Suprapubic skin (tissue), 4 donors: ENCODE results near the gene PRSS37. TPM values are rescaled to one million over a fixed set of nuclear protein-coding genes. Genes with fewer than 3 reads are reported as not detected.
"Not testable (repeated sequence)": the region's sequence is repeated elsewhere in the genome, so short reads cannot be mapped to it uniquely, and the experiment has no call there.

ENCODE experiments used
- DNase-seq, 2 donors: peaks; one replicate each; pipeline ENCODE4 v3.0.0-alpha.2; 2019; ENCODE audit warnings: low spot score in 2 of 2
- H3K27ac ChIP-seq: fragments of 200-600 bp; sonication (generic); one replicate; pipeline ENCODE4 v1.5.1; 2019
- H3K27me3 ChIP-seq: fragments of 200-600 bp; sonication (generic); one replicate; pipeline ENCODE4 v1.5.1; 2019
- H3K36me3 ChIP-seq: fragments of 200-600 bp; sonication (generic); one replicate; pipeline ENCODE4 v1.5.1; 2019
- H3K4me1 ChIP-seq: fragments of 200-600 bp; sonication (generic); one replicate; pipeline ENCODE4 v1.5.1; 2019
- H3K4me3 ChIP-seq: fragments of 200-600 bp; sonication (generic); one replicate; pipeline ENCODE4 v1.5.1; 2019; ENCODE audit warnings: mild to moderate bottlenecking
- H3K9me3 ChIP-seq: fragments of 200-600 bp; sonication (generic); one replicate; pipeline ENCODE4 v1.5.1; 2019
- EP300 ChIP-seq: sonication (generic); formaldehyde crosslinking; IDR thresholded peaks from one replicate; pipeline ENCODE4 v1.6.1; 2017; ENCODE audit warnings: antibody characterized with exemption
- POLR2A ChIP-seq, 2 donors: fragments of 450-650 bp; IDR thresholded peaks; one replicate each; pipeline ENCODE4 v1.6.1; 2017; ENCODE audit warnings: antibody characterized with exemption in 2 of 2, mild to moderate bottlenecking in 2 of 2, moderate library complexity in 2 of 2
- POLR2AphosphoS5 ChIP-seq, 3 donors: sonication (generic); formaldehyde crosslinking; IDR thresholded peaks; one replicate each; pipeline ENCODE4 v1.6.1; 2017; ENCODE audit warnings: antibody characterized with exemption in 3 of 3
- WGBS: methylation state at CpG from one replicate; pipeline ENCODE4 v1.1.5; 2018; 5-methylcytosine and 5-hydroxymethylcytosine counted together
- total RNA-seq, 4 donors: library from RNA; depleted of rRNA; stranded (reverse); fragments of >200 nt; gene quantifications; one replicate each; pipeline ENCODE4 v1.1.0, GENCODE V29; 2016
- TF ChIP-seq, protein P1 (sequence below), 2 donors: fragments of 200-600 bp in 1 of 2; fragments of 450-650 bp in 1 of 2; sonication (generic) in 1 of 2; IDR thresholded peaks; one replicate each; pipeline ENCODE4 v1.5.1; 2016 to 2019; ENCODE audit warnings: antibody characterized with exemption in 2 of 2, mild to moderate bottlenecking in 1 of 2, moderate library complexity in 1 of 2

The PRSS37 gene
- total RNA-seq, 4 donors from 2014 or later, result not detected

DNA sequence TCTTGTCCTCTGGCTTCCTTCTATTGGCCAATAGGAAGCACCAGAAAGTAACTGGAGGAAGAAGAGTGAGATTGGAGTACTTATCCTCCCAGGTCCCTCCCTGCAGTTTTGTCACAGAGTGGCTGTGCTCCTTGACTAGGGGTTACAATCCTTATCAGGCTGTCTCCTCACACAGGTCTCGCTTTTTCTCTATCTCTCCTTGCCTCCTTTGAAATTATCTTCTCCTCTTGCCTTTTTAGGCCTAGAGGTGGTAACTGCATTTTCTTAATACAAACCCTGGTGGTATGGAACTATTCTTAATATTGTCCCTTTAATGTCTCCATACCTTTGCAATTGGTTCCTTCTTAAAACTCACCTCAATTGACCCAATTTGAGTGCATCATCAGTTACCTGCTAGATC is 2.7 kb downstream of the PRSS37 start:
- Histone ChIP-seq H3K27me3 (no peaks in the 10 kb centered on the region), H3K9me3 (no peaks in the 10 kb centered on the region), H3K4me3 (no peak overlapping the region), H3K27ac (no peak overlapping the region), H3K36me3 (no peaks in the 10 kb centered on the region), H3K4me1 (no peaks in the 10 kb centered on the region)
- DNase-seq, result no peak
- WGBS, result 83% methylated on average over 1 of the region's 1 CpG
- TF ChIP-seq, protein P1, sequence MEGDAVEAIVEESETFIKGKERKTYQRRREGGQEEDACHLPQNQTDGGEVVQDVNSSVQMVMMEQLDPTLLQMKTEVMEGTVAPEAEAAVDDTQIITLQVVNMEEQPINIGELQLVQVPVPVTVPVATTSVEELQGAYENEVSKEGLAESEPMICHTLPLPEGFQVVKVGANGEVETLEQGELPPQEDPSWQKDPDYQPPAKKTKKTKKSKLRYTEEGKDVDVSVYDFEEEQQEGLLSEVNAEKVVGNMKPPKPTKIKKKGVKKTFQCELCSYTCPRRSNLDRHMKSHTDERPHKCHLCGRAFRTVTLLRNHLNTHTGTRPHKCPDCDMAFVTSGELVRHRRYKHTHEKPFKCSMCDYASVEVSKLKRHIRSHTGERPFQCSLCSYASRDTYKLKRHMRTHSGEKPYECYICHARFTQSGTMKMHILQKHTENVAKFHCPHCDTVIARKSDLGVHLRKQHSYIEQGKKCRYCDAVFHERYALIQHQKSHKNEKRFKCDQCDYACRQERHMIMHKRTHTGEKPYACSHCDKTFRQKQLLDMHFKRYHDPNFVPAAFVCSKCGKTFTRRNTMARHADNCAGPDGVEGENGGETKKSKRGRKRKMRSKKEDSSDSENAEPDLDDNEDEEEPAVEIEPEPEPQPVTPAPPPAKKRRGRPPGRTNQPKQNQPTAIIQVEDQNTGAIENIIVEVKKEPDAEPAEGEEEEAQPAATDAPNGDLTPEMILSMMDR (IDR thresholded peaks at IDR 0.05), result no peak
- TF ChIP-seq POLR2AphosphoS5 (IDR thresholded peaks at IDR 0.05), result no peak
- no peak for TF ChIP-seq POLR2A (IDR thresholded peaks at IDR 0.05)
- TF ChIP-seq EP300, result no peak

DNA sequence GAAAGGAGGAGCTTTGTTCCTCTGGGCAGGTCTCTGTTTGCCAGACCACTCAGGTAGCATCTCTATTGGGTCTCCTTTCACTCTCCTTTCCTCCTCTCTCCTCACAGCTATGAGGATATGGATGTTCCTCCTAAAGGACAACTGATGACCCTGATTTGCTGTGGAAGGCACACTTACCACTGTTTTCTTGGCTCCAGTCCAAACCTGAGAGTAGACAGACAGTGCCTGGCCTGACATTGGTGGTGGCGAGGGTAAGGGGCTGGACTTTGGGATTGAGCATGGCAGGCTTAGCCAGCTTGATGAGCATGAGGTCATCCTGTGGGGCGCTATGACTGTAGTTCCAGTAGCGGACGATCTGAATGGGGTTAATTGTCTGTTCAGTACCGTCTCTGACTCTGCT is 3.6 kb downstream of the PRSS37 start:
- no peaks in the 10 kb centered on the region for H3K4me1 ChIP-seq
- H3K27ac ChIP-seq, result no peak overlapping the region
- no peaks in the 10 kb centered on the region for H3K9me3 ChIP-seq
- no peaks in the 10 kb centered on the region for H3K36me3 ChIP-seq
- H3K27me3 ChIP-seq, result no peaks in the 10 kb centered on the region
- H3K4me3 ChIP-seq, result no peak overlapping the region
- WGBS, result 86% methylated on average over 5 of the region's 5 CpGs
- no peak for DNase-seq
- TF ChIP-seq POLR2A (IDR thresholded peaks at IDR 0.05) (no peak), POLR2AphosphoS5 (IDR thresholded peaks at IDR 0.05) (no peak), EP300 (no peak)
- TF ChIP-seq, protein P1 (IDR thresholded peaks at IDR 0.05), result no peak

DNA sequence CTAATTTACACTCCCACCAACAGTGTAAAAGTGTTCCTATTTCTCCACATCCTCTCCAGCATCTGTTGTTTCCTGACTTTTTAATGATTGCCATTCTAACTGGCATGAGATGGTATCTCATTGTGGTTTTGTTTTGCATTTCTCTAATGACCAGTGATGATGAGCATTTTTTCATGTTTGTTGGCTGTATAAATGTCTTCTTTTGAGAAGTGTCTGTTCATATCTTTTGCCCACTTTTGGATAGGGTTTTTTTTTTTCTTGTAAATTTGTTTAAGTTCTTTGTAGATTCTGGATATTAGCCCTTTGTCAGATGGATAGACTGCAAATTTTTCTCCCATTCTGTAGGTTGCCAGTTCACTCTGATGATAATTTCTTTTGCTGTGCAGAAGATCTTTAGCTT is 18.9 kb downstream of the PRSS37 start:
- peaks cover 32% of the 10 kb centered on the region for H3K9me3 ChIP-seq
- not testable (repeated sequence) for H3K27ac ChIP-seq, H3K4me1 ChIP-seq, H3K4me3 ChIP-seq, H3K36me3 ChIP-seq, DNase-seq, H3K27me3 ChIP-seq

DNA sequence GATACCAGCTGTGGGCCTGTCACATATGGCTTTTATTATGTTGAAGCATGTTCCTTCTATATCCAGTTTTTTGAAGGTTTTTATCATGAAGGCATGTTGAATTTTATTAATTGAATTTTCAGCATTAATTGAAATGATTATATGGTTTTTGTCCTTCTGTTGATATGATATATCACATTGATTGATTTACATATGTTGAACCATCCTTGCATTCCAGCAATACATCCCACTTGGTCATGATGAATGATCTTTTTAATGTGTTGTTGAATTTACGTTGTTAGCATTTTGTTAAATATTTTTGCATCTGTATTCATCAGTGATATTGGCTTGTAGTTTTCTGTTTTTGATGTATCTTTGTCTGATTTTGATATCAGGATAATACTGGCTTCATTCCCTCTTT is 21.2 kb downstream of the PRSS37 start:
- DNase-seq, result no peak
- no peak overlapping the region for H3K27ac ChIP-seq
- H3K36me3 ChIP-seq, result no peaks in the 10 kb centered on the region
- no peaks in the 10 kb centered on the region for H3K27me3 ChIP-seq
- no peak for TF ChIP-seq POLR2A (IDR thresholded peaks at IDR 0.05)
- no peak for TF ChIP-seq POLR2AphosphoS5 (IDR thresholded peaks at IDR 0.05)
- TF ChIP-seq EP300, result no peak
- TF ChIP-seq, protein P1 (IDR thresholded peaks at IDR 0.05), result no peak
- no peaks in the 10 kb centered on the region for H3K4me1 ChIP-seq
- peaks cover 32% of the 10 kb centered on the region for H3K9me3 ChIP-seq
- WGBS, result 95% methylated on average over 1 of the region's 1 CpG
- no peak overlapping the region for H3K4me3 ChIP-seq

DNA sequence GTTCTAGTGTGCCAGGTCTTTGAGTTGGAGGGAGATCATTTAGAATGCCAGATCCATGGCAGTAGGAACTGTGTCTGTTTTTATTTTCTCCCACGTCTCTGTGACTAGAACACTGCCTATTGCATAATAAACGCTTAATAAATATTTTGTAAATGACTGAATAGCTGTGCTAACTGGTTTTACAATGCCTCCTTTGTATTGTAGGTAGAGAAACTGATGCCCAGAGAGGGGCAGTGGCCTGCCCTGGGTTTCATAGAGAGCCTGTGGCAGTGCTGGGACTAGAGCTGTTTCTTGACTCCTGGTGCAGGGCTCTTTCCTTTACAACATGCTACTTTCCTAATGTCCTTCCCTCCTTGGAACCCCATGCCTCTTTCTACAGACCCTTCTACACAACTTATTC is 48.8 kb downstream of the PRSS37 start:
- WGBS, result 83% methylated on average over 2 of the region's 2 CpGs
- TF ChIP-seq POLR2A (IDR thresholded peaks at IDR 0.05), result no peak
- no peak for TF ChIP-seq POLR2AphosphoS5 (IDR thresholded peaks at IDR 0.05)
- TF ChIP-seq, protein P1 (IDR thresholded peaks at IDR 0.05), result no peak
- no peak for TF ChIP-seq EP300

DNA sequence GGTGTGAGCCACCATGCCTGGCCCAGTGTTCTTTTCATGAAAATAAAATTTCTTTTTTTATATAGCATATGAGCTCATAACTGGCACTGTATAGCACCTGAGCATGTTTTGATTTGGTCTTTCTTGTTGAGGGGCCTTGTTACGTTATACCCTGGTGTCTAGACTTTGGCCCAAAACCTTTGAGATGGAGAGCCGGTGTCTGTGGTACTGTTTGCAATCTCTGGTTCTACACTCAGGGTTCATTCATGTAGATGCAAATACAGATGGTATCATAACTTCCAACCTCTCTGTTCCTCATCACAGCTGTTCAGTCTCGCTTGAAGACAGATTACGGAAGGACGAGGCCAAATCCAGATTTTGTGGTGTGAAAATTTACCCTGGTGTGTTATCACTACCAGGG is 51.4 kb downstream of the PRSS37 start, which contains the start of gene TAS2R5:
TAS2R5 (plus strand) TSS at position 301 of the 400 bp plus-strand sequence. CDS start 145 bp downstream, outside the sequence.
- H3K9me3 ChIP-seq, result no peaks in the 10 kb centered on the region
- peaks cover 4% of the 10 kb centered on the region for H3K4me1 ChIP-seq
- H3K4me3 ChIP-seq, result no peak within 1 kb of the TSS
- WGBS, result 75% methylated on average over 5 of the region's 5 CpGs
- no peaks in the 10 kb centered on the region for H3K27me3 ChIP-seq
- H3K27ac ChIP-seq, result no peak within 1 kb of the TSS
- H3K36me3 ChIP-seq, result peaks cover 22% of the 10 kb centered on the region
- TF ChIP-seq POLR2A (IDR thresholded peaks at IDR 0.05) (no peak), EP300 (no peak), POLR2AphosphoS5 (IDR thresholded peaks at IDR 0.05) (no peak)
- TF ChIP-seq, protein P1 (IDR thresholded peaks at IDR 0.05), result no peak
- no peak for DNase-seq

More for the DNA sequence above, 48.8 kb downstream of the PRSS37 start:
- Histone ChIP-seq H3K36me3 (peaks cover 21% of the 10 kb centered on the region), H3K4me1 (peaks cover 4% of the 10 kb centered on the region), H3K4me3 (no peak overlapping the region), H3K9me3 (no peaks in the 10 kb centered on the region), H3K27me3 (no peaks in the 10 kb centered on the region), H3K27ac (no peak overlapping the region)
- DNase-seq, result no peak
